GM19023 (cell line): ENCODE results near the gene MYO1B.
"Not testable (repeated sequence)": the region's sequence is repeated elsewhere in the genome, so short reads cannot be mapped to it uniquely, and the experiment has no call there.

Source experiments
- ATAC-seq: cut with Tn5 transposase; IDR thresholded peaks from one replicate; pipeline ENCODE4 v1.9.1; 2021; ENCODE audit warnings: mild to moderate bottlenecking, moderate library complexity; ENCODE audit not compliant: unreplicated experiment

Gene MYO1B

DNA sequence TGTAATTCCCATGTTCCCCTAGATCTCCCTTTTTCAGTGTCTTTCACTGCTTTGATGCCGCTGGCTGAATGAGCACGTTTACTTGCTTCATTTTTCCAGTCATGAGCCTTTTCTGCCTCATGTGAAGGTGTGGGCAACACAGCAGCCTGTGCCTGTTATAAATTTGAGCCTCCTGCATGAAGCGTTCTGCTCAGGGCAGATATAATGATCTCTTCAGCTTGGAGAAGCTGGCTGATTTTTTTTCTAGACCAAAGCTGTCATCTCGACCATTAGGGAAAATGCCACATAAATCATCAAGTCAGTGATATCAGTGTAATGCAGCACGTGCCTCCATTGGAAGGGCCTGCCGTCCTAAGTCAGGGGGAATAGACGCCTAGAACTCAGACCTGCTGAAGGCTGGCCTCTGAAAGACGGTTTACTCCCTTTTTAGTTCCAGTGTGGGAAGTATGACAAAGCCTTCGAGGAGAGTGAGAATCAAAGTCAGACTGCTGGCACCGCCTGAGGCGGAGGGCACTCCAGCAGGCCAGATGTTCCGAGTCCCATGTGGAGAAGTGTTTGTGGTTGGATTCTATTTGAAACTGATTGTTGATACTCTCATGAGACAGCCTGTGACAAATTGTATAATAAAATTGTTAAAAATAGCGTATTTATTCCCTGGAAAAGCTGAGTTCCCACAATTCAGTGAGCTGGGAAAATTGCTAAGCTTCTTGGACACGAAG lies 196.5 kb downstream of the MYO1B start:
- no peak for ATAC-seq

DNA sequence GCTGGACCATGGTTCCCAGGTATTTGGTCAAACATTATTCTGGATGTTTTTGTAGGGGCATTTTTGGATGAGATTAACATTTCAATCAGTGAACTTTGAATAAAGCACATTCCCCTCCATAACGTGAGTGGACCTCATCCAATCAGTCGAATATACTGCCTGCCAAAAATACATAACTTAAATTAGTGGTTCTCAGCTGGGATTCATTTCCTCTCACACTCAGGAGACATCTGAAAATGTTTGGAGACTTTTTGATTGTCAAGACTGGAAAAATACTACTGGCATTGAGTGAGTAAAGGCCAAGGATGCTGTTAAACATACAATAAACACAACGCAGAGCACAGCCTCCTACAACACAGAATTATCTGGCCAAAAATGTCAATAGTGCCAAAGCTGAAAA lies 198.2 kb downstream of the MYO1B start:
- ATAC-seq = no peak

DNA sequence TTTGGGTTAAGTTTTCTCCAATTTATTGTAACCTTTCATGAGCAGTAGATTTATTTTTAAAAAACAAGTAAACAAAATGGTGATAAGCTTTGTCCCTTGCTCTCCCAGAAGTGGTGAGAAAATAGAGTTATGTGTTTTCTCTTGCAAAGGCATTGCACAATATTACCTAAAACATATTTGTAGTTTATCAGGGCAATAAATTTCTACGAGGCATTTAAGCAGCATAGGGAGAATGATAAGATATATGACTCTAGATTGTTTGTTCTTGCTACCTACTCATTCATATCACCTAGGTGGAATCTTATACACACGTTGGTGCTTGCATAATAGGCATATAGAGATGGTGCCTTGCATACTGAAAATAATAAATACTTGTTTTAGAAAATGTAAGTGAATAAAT lies 201.7 kb downstream of the MYO1B start:
- ATAC-seq = no peak

DNA sequence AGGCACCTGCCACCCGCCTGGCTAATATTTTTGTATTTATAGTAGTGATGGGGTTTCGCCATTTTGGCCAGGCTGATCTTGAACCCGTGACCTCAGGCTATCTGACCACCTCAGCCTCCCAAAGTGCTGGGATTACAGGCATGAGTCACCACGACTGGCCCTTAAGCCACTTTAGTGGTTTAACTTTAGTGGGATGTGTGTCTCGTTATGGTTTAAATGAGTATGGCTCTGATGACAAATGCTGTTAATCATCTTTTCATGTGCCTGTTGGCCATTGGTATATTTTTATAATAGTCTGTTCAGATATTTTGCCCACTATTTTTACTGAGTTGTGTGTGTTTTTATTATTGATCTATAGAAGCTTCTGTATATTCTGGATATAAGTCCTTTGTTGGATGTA lies 205.9 kb downstream of the MYO1B start:
- ATAC-seq = no peak

DNA sequence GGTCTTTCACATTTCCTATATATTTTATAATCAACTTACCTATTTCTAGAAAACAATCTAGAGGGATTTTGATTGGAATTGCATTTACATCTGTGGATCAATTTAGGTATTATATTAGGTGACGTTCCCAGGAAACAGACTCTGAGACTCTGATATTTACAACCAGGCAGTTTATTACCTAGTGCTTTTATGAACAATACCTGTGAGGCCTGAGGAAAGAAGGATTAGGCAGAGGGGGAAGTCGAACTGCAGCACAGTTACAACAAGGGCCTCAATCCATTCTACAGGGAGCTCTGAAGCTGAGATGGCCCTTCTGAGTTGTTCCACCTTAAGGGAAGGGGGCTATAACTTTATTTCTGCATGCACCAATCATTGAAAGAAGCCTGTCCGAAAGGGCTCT lies 206.9 kb downstream of the MYO1B start:
- no peak for ATAC-seq

DNA sequence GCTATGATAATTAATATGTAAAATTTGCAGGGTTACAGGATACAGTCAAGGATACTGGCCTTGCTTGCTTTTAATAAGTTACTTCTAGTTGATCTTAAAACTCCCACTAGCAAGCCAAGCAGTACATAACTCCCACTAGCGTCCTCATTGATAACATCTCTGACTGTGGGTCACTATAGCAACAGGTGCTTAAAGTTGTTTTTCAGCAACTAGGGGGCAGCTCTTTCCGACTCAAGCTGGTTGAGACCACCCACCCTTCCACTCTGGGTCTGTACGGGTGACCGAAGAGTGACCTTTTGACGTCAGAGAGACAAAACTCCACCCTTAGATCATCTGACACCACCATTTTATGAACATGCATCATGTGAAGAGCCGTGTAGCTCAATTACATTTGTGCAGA lies 208.6 kb downstream of the MYO1B start:
- no peak for ATAC-seq

DNA sequence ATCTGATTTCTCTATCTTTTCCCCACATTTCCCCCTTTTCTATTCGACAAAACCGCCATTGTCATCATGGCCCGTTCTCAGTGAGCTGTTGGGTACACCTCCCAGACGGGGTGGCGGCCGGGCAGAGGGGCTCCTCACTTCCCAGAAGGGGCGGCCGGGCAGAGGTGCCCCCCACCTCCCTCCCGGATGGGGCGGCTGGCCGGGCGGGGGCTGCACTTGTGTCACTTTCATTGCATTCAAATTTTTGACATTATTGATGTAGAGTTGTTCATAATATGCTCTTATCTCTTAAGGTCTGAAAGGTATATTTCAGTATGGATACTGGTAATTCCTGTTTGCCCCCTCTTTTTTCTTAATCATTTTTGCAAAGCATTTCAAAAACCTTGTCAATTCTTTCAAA lies 211.3 kb downstream of the MYO1B start:
- not testable (repeated sequence) for ATAC-seq

DNA sequence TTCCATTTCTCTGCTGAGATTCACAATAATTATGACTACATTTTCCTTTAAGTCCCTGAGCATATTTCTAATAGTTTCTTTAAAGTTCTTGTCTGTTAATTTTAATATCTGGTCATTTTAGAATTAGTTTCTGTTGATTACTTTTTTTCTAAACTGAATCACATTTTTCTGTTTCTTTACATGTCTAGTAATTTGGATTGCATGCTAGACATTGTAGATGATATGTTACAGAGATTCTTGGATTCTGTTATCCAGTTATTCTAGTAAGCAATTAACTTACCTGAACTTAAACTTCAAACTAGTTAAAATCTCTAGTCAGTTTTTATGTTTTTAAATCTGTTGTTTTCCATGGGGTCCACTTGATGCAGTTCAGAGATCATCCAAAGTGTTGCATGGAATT lies 214.0 kb downstream of the MYO1B start:
- ATAC-seq = no peak

DNA sequence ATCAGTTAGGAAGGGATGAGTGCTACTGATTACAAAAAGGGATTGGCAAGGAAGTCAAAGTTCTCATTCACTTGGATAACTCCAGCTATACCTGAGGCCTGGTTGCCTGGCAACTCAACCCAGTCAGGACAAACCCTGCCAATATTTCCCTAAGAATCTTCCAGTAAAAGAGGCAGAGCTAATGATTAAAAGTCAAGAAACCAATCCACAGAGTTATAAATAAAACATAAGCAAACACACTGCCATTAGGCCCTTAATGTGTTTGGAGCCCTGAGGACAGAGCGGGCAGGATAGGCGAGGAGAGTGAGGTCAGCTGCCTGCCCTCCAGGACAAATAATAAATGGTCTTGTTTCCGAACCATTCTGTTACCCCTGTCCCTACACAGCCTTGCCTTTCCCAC lies 217.2 kb downstream of the MYO1B start:
- ATAC-seq = no peak

DNA sequence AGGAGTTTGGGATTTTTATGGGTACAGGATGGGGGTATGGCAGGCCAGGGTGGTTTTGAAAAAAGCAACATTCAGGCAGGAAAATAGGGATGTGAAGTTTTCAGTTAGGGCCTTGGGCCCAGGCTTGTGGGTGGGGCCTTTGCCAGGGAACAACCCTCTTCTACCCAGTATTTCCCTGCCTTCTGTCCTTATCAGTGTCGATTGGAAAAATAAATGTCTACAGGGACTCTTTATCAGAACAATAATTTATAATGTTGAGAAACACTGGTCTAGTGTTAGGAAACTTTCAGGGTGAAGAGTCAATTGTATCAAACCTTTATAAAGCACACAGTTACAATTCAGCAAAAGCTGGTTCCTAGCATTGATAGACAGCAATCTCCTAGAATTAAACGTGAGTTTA lies 218.6 kb downstream of the MYO1B start:
- ATAC-seq = no peak

DNA sequence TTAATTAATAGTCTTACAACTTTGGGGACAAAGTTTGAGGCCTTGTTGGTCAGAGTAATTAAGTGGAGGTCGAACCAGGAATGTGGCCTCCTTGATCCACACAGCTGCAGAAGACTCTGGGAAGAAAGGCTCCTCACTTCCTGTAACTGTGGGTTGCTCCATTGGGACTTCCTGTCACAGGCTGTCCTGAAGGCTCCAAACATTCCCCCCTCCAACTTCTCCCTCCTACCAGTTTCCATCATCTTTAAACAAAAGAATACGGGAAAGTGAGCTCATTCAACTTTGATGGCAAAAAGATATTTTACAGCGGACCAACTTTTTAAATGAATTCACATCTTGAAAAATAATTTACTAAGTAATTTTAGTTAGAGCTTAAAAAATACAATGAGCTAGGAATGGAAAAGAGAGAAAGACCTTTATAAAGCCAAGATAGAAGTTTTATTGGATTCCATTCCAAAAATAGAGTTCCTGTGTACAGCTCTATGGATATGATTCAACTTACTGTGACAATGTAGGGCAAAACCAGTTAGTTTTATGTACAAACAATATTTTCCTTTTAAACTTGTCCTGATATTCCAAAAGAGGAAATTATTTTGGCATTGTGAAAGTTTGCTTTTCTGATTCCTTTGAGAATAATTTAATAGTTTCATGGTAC lies 220.7 kb downstream of the MYO1B start:
- ATAC-seq = no peak

DNA sequence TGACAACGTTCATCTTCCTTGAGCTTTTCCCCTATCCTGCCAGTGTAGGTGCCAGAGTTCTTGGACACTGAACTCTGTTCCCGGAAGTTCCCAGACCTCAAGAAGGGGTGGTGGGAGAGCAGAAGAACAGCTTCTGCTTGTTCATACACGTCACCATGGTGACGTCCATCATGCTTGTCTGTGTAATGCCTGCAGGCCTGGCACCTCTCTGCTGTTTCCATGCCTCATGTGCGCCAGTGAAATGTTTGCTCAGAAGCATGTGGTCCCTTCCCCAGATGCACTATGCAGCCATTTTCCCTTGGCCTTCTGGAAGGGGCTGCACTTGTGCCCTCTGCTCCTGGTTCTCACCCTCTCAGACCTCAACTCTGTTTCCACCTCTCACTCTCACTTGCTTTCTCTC lies 221.9 kb downstream of the MYO1B start:
- no peak for ATAC-seq

DNA sequence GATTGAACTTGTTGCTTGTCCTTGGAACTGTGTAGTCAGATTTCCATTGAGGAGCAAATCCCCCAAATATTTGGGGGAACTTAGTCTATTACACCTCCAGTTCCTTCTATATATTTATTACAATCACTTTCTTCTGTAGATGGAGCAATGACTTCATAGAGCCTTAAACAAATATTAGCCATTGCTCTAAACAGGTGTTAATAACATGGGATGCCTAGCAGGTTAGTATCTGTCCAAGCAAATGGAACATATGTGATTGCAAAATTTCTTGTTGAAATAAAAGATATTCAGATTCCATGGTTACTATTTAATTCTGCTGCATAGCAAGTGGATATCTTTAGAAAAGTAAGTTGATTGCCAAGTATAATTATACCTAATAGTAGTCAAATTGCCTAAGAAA lies 225.1 kb downstream of the MYO1B start:
- no peak for ATAC-seq

DNA sequence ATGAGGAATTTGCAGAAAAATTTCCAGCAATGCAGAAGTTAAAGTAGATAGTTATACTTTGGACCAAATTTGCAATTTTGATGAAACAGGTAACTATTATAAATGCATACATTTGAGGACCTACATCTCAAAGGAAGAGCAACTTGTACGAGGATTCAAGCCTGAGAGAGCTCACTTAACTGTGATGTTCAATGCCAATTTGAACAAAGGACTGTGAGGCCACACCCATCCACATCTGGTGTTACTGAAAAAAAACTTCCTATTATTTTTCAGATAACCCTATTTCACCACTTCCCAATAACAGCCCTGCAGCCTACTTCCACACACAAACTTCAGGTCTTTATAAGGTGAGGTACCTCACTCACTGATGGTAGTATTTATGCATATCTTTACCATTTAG lies 229.3 kb downstream of the MYO1B start:
- no peak for ATAC-seq
